Stomach (tissue), 9 donors: ENCODE data around the gene SLC22A5. TPM values are rescaled to one million over a fixed set of nuclear protein-coding genes. Genes with fewer than 3 reads are reported as not detected.

Experiments
- DNase-seq, 2 donors: peaks; one replicate each; pipeline versions ENCODE4 v3.0.0 to v3.0.0-alpha.2; 2013 to 2019
- H3K27ac ChIP-seq, 5 donors: fragments of 200-600 bp in 4 of 5; sonication (generic) in 4 of 5; one replicate each; pipeline ENCODE4 v1.5.1; 2013 to 2019; ENCODE audit warnings: mild to moderate bottlenecking in 1 of 5, moderate library complexity in 1 of 5
- H3K27me3 ChIP-seq, 3 donors: fragments of 200-600 bp; sonication (generic); one replicate each; pipeline ENCODE4 v1.5.1; 2017 to 2019; ENCODE audit warnings: mixed run types in 1 of 3
- H3K36me3 ChIP-seq, 4 donors: fragments of 200-600 bp; sonication (generic); 1 replicate in 3 of 4; 2 replicates in 1 of 4; pipeline ENCODE4 v1.5.1; 2016 to 2019
- H3K4me1 ChIP-seq, 4 donors: fragments of 200-600 bp; sonication (generic); one replicate each; pipeline ENCODE4 v1.5.1; 2016 to 2019
- H3K4me3 ChIP-seq, 4 donors: fragments of 200-600 bp; sonication (generic) in 3 of 4; one replicate each; pipeline ENCODE4 v1.5.1; 2016 to 2019; ENCODE audit warnings: mild to moderate bottlenecking in 1 of 4
- H3K9me3 ChIP-seq, 4 donors: fragments of 200-600 bp; sonication (generic); one replicate each; pipeline ENCODE4 v1.5.1; 2016 to 2019
- CTCF ChIP-seq, 7 experiments: fragments of 450-650 bp in 4 of 7; fragments of 200-600 bp in 3 of 7; sonication (generic) in 3 of 7; IDR thresholded peaks; one replicate each; pipeline ENCODE4 v1.5.1; 2016 to 2019; ENCODE audit warnings: antibody characterized with exemption in 7 of 7, control low read depth in 2 of 7, mild to moderate bottlenecking in 1 of 7
- EP300 ChIP-seq: sonication (generic); formaldehyde crosslinking; IDR thresholded peaks from one replicate; pipeline ENCODE4 v1.6.1; 2017; ENCODE audit warnings: antibody characterized with exemption
- POLR2A ChIP-seq, 4 donors: fragments of 450-650 bp; IDR thresholded peaks; one replicate each; pipeline ENCODE4 v1.6.1; 2016; ENCODE audit warnings: antibody characterized with exemption in 4 of 4, control low read depth in 2 of 4, mild to moderate bottlenecking in 1 of 4, moderate library complexity in 1 of 4
- POLR2AphosphoS5 ChIP-seq, 3 donors: sonication (generic); formaldehyde crosslinking; IDR thresholded peaks; one replicate each; pipeline ENCODE4 v1.6.1; 2016; ENCODE audit warnings: antibody characterized with exemption in 3 of 3
- WGBS, 5 donors: extraction: QIAGEN DNeasy Blood & Tissue Kit in 3 of 5; methylation state at CpG; one replicate each; pipeline versions ENCODE4 v1.1.5 to v1.1.7; 2013 to 2018; 5-methylcytosine and 5-hydroxymethylcytosine counted together
- intact Hi-C: fragments of 100-400 bp; cut with DNase I; formaldehyde crosslinking; loops from one replicate; pipeline ENCODE4 v1.15.1; 2023; ENCODE audit warnings: low total_unique reads
- polyA plus RNA-seq, 3 donors: library from polyadenylated mRNA; stranded (reverse); fragments of 200-250 nt; gene quantifications; one replicate each; pipeline ENCODE4 v1.2.3, GENCODE V29; 2013
- total RNA-seq, 5 donors: library from RNA; depleted of rRNA; stranded (reverse); fragments of >200 nt; gene quantifications; one replicate each; pipeline versions ENCODE4 v1.1.0 to v1.2.3, GENCODE V29; 2014 to 2016
- donor health status: healthy with polysubstance abuse.
- donor health status: Bipolar disorder and iron deficiency.
- donor health status: healthy.

Gene SLC22A5
- total and polyA plus RNA-seq, 8 donors = 2.1 to 46.1 (median 15.5) TPM

- TF ChIP-seq EP300 (no peak), POLR2A (IDR thresholded peaks at IDR 0.05) (no peak)
- Histone ChIP-seq H3K4me3 (no peak overlapping the region), H3K27me3 (no peaks in the 10 kb centered on the region), H3K9me3 (no peaks in the 10 kb centered on the region), H3K27ac (peak overlapping the region; percentile 54 to 96 (median 91)), H3K4me1 (peaks cover 48 to 59% (median 54%) of the 10 kb centered on the region in 4 donors), H3K36me3 (peaks cover 0 to 35% (median 22%) of the 10 kb centered on the region in 4 donors)
- DNase-seq = peak; percentile 41 to 63
- intact Hi-C loops = loop anchor here (10.0 kb wide), 1 partner anchor 120 kb away; no protein-coding TSS in a partner anchor
- 37 to 72% (median 64%) methylated on average over 4 of the region's 4 CpGs for WGBS, 5 donors
Measured at GRCh38 chr5:132384506-132385050, 15.1 kb downstream of the SLC22A5 start.

- no peak overlapping the region for H3K4me3 ChIP-seq
- peak; percentile 52 to 85 for DNase-seq
- no peaks in the 10 kb centered on the region for H3K9me3 ChIP-seq
- peak overlapping the region; percentile 41 to 96 (median 91) for H3K27ac ChIP-seq
- 26 to 34% (median 29%) methylated on average over 9 of the region's 9 CpGs for WGBS, 5 donors
- H3K4me1 ChIP-seq = peaks cover 57 to 68% (median 61%) of the 10 kb centered on the region in 4 donors
- TF ChIP-seq EP300 = no peak
- no peak for TF ChIP-seq POLR2AphosphoS5 (IDR thresholded peaks at IDR 0.05)
- peak in 5 of 7 experiments; percentile 40 to 79 (median 63) for TF ChIP-seq CTCF (IDR thresholded peaks at IDR 0.05)
- no peak for TF ChIP-seq POLR2A (IDR thresholded peaks at IDR 0.05)
- peaks cover 0 to 28% (median 12%) of the 10 kb centered on the region in 4 donors for H3K36me3 ChIP-seq
- intact Hi-C loops = loop anchor here (10.0 kb wide), 1 partner anchor 119 kb away; no protein-coding TSS in a partner anchor
- no peaks in the 10 kb centered on the region for H3K27me3 ChIP-seq
Measured at GRCh38 chr5:132385326-132386105, 16.0 kb downstream of the SLC22A5 start.

GRCh38 chr5:132386644-132387286 is 17.3 kb downstream of the SLC22A5 start:
- Histone ChIP-seq H3K36me3 (peaks cover 0 to 27% (median 14%) of the 10 kb centered on the region in 4 donors), H3K27me3 (no peaks in the 10 kb centered on the region), H3K27ac (peak overlapping the region; percentile 55 to 96 (median 91)), H3K9me3 (no peaks in the 10 kb centered on the region), H3K4me3 (peak overlapping the region in 1 of 4 donors; percentile 6), H3K4me1 (peaks cover 60 to 79% (median 68%) of the 10 kb centered on the region in 4 donors)
- TF ChIP-seq POLR2A (IDR thresholded peaks at IDR 0.05) (no peak), POLR2AphosphoS5 (IDR thresholded peaks at IDR 0.05) (peak in 2 of 3 donors; percentile 9 to 76), CTCF (IDR thresholded peaks at IDR 0.05) (peak in 5 of 7 experiments; percentile 75 to 90 (median 78)), EP300 (no peak)
- DNase-seq = peak; percentile 78 to 92
- 20 to 31% (median 23%) methylated on average over 9 to 10 of the region's 10 CpGs for WGBS, 5 donors
- intact Hi-C loops = loop anchor here (10.0 kb wide), 1 partner anchor 118 kb away; no protein-coding TSS in a partner anchor

- H3K9me3 ChIP-seq = no peaks in the 10 kb centered on the region
- WGBS, 5 donors = 18 to 36% (median 21%) methylated on average over 4 of the region's 4 CpGs
- DNase-seq = peak; percentile 63 to 93
- H3K36me3 ChIP-seq = peaks cover 0 to 30% (median 19%) of the 10 kb centered on the region in 4 donors
- H3K27ac ChIP-seq = peak overlapping the region; percentile 67 to 96 (median 91)
- H3K27me3 ChIP-seq = no peaks in the 10 kb centered on the region
- intact Hi-C loops = loop anchor here (10.0 kb wide), 1 partner anchor 117 kb away; no protein-coding TSS in a partner anchor
- TF ChIP-seq POLR2AphosphoS5 (IDR thresholded peaks at IDR 0.05) (peak; percentile 72 to 95 (median 81)), EP300 (peak; percentile 9), POLR2A (IDR thresholded peaks at IDR 0.05) (no peak), CTCF (IDR thresholded peaks at IDR 0.05) (no peak)
- peak overlapping the region in 1 of 4 donors; percentile 18 for H3K4me3 ChIP-seq
- peaks cover 60 to 79% (median 68%) of the 10 kb centered on the region in 4 donors for H3K4me1 ChIP-seq
Measured at GRCh38 chr5:132387640-132388117, 18.2 kb downstream of the SLC22A5 start.
